Uterus (tissue), 2 donors: ENCODE measurements around the gene ABTB1.

Experiments
- POLR2A ChIP-seq, 2 donors: fragments of 450-650 bp; IDR thresholded peaks; one replicate each; pipeline ENCODE4 v1.6.1; 2016; ENCODE audit warnings: antibody characterized with exemption in 2 of 2, mild to moderate bottlenecking in 1 of 2, moderate library complexity in 1 of 2
- TF ChIP-seq, protein P1 (sequence below), 4 experiments: fragments of 200-600 bp in 2 of 4; fragments of 450-650 bp in 2 of 4; sonication (generic) in 2 of 4; IDR thresholded peaks; one replicate each; pipeline ENCODE4 v1.5.1; 2016 to 2019; ENCODE audit warnings: antibody characterized with exemption in 4 of 4, mild to moderate bottlenecking in 2 of 4, moderate library complexity in 1 of 4

DNA sequence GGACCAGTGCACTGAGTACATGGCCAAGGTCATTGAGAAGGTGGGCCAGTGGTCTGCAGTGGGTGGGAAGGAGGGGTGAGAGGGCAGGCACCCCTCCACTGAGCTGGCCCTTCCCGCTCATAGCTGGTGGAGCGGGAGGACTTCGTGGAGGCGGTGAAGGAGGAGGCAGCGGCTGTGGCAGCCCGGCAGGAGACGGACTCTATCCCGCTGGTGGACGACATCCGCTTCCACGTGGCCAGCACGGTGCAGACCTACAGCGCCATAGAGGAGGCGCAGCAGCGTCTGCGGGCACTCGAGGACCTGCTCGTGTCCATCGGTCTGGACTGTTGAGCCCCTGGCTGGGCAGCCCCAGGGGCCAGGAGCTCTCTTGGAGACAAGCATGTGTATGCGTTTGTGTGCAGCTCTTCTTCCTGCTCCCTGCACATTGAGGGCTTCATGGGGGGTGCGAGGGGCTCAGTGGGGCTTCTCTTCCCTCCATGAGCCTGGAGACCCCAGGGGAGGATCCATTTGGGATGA lies 7.5 kb downstream of the ABTB1 start:
- TF ChIP-seq, protein P1, sequence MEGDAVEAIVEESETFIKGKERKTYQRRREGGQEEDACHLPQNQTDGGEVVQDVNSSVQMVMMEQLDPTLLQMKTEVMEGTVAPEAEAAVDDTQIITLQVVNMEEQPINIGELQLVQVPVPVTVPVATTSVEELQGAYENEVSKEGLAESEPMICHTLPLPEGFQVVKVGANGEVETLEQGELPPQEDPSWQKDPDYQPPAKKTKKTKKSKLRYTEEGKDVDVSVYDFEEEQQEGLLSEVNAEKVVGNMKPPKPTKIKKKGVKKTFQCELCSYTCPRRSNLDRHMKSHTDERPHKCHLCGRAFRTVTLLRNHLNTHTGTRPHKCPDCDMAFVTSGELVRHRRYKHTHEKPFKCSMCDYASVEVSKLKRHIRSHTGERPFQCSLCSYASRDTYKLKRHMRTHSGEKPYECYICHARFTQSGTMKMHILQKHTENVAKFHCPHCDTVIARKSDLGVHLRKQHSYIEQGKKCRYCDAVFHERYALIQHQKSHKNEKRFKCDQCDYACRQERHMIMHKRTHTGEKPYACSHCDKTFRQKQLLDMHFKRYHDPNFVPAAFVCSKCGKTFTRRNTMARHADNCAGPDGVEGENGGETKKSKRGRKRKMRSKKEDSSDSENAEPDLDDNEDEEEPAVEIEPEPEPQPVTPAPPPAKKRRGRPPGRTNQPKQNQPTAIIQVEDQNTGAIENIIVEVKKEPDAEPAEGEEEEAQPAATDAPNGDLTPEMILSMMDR (IDR thresholded peaks at IDR 0.05), result no peak
- no peak for TF ChIP-seq POLR2A (IDR thresholded peaks at IDR 0.05)
